Measurements from ENCODE around the gene PLEKHA7. TPM values are rescaled to one million over a fixed set of nuclear protein-coding genes. Genes with fewer than 3 reads are reported as not detected.

The PLEKHA7 gene
- total RNA-seq, 1 experiment from 2014 or later = 7.2 TPM

DNA sequence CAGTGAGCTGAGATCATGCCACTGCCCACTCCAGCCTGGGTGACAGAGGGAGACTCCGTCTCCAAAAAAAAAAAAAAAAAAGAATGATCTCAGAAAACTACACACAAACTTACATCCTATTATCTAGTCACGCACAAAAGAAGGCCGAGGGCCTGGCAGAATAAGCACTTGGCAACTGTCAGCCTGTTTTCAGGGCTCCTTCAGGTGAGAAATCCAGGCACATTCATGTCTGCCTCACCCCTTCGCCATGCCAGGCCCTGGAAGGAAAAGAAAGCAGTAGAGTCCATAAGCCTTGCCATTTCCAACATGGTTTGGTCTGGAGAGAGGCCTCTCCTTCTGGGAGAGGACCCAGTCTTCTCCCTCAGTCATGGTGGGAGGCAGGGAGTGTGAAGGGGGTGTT lies 244.8 kb downstream of the PLEKHA7 start:
- Histone ChIP-seq H4K20me1 (ENCODE audit: insufficient read depth) (no peaks in the 10 kb centered on the region), H3K9me2 (ENCODE audit: insufficient read depth) (no peaks in the 10 kb centered on the region), H3K4me2 (ENCODE audit: low read length) (no peak overlapping the region), H3K9ac (ENCODE audit: low read length) (no peak overlapping the region), H3K27me3 (ENCODE audit: insufficient read depth, low read length) (peaks cover 4% of the 10 kb centered on the region; the same call in 1 of the 2 replicates), H3K4me1 (ENCODE audit: control insufficient read depth in 1 of 2, insufficient read depth in 2 of 2, low read length in 2 of 2) (no peaks in the 10 kb centered on the region), H2AFZ (ENCODE audit: low read depth, low read length, poor library complexity, severe bottlenecking) (no peak overlapping the region), H3K4me3 (replicated peaks in 1 of 2; ENCODE audit: low read depth in 1 of 2, low read length in 2 of 2) (no peak overlapping the region), H3K79me2 (ENCODE audit: insufficient read depth, low read length) (no peaks in the 10 kb centered on the region), H3K9me3 (ENCODE audit: control insufficient read depth in 1 of 2, insufficient read depth in 1 of 2, low read depth in 1 of 2, low read length in 2 of 2) (no peaks in the 10 kb centered on the region), H3K36me3 (ENCODE audit: control insufficient read depth in 1 of 2, insufficient read depth in 2 of 2, low read length in 2 of 2) (no peaks in the 10 kb centered on the region), H3K27ac (ENCODE audit: low read depth, low read length) (no peak overlapping the region)
- DNase-seq (ENCODE audit: low read depth, low spot score) (no peak), ATAC-seq (no peak)
- ChIA-PET POLR2A (no interaction called here), CTCF (no interaction called here), RAD21 (ENCODE audit: low non-redundant PET in 1 of 2, low total read pairs in 2 of 2, uncharacterized antibody in 2 of 2, unreplicated experiment in 2 of 2) (no interaction called here)
- no TSS peak for BruUV-seq (replicated peaks)
- intact Hi-C loops (cut with micrococcal nuclease) = no loop called here
- TF ChIP-seq, protein P1, sequence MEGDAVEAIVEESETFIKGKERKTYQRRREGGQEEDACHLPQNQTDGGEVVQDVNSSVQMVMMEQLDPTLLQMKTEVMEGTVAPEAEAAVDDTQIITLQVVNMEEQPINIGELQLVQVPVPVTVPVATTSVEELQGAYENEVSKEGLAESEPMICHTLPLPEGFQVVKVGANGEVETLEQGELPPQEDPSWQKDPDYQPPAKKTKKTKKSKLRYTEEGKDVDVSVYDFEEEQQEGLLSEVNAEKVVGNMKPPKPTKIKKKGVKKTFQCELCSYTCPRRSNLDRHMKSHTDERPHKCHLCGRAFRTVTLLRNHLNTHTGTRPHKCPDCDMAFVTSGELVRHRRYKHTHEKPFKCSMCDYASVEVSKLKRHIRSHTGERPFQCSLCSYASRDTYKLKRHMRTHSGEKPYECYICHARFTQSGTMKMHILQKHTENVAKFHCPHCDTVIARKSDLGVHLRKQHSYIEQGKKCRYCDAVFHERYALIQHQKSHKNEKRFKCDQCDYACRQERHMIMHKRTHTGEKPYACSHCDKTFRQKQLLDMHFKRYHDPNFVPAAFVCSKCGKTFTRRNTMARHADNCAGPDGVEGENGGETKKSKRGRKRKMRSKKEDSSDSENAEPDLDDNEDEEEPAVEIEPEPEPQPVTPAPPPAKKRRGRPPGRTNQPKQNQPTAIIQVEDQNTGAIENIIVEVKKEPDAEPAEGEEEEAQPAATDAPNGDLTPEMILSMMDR (IDR thresholded peaks at IDR 0.05 in 2 of 3, conservative IDR thresholded peaks at IDR 0.05 in 1 of 3; ENCODE audit: borderline replicate concordance in 1 of 3, insufficient read depth in 1 of 3, low read depth in 2 of 3, low read length in 2 of 3) = no peak
- TF ChIP-seq, protein P2, sequence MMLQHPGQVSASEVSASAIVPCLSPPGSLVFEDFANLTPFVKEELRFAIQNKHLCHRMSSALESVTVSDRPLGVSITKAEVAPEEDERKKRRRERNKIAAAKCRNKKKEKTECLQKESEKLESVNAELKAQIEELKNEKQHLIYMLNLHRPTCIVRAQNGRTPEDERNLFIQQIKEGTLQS (IDR thresholded peaks at IDR 0.05) = no peak
- TF ChIP-seq YY1 (IDR thresholded peaks at IDR 0.05; ENCODE audit: extremely low read depth, insufficient replicate concordance, low read depth, low read length) (no peak), FOSL1 (IDR thresholded peaks at IDR 0.05; ENCODE audit: low read depth) (no peak), EZH2 (IDR thresholded peaks at IDR 0.05) (no peak), TCF7L2 (IDR thresholded peaks at IDR 0.05; ENCODE audit: borderline replicate concordance, extremely low read depth, insufficient read depth, insufficient read length) (no peak), SIN3A (IDR thresholded peaks at IDR 0.05; ENCODE audit: low read depth) (no peak), EZH2phosphoT487 (IDR thresholded peaks at IDR 0.05; ENCODE audit: borderline replicate concordance) (no peak), JUND (IDR thresholded peaks at IDR 0.05) (no peak), CEBPB (IDR thresholded peaks at IDR 0.05; ENCODE audit: low read depth) (no peak), ELF1 (IDR thresholded peaks at IDR 0.05; ENCODE audit: borderline replicate concordance, low read depth) (no peak), POLR2AphosphoS5 (IDR thresholded peaks at IDR 0.05; ENCODE audit: low read depth, low read length) (no peak), EGR1 (IDR thresholded peaks at IDR 0.05; ENCODE audit: low read depth) (no peak), ZFX (IDR thresholded peaks at IDR 0.05) (no peak), RAD21 (IDR thresholded peaks at IDR 0.05; ENCODE audit: low read depth) (no peak), SRF (IDR thresholded peaks at IDR 0.05; ENCODE audit: low read depth) (no peak)
- TF ChIP-seq, protein P3, sequence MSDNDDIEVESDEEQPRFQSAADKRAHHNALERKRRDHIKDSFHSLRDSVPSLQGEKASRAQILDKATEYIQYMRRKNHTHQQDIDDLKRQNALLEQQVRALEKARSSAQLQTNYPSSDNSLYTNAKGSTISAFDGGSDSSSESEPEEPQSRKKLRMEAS (IDR thresholded peaks at IDR 0.05) = no peak
- TF ChIP-seq, protein P4, sequence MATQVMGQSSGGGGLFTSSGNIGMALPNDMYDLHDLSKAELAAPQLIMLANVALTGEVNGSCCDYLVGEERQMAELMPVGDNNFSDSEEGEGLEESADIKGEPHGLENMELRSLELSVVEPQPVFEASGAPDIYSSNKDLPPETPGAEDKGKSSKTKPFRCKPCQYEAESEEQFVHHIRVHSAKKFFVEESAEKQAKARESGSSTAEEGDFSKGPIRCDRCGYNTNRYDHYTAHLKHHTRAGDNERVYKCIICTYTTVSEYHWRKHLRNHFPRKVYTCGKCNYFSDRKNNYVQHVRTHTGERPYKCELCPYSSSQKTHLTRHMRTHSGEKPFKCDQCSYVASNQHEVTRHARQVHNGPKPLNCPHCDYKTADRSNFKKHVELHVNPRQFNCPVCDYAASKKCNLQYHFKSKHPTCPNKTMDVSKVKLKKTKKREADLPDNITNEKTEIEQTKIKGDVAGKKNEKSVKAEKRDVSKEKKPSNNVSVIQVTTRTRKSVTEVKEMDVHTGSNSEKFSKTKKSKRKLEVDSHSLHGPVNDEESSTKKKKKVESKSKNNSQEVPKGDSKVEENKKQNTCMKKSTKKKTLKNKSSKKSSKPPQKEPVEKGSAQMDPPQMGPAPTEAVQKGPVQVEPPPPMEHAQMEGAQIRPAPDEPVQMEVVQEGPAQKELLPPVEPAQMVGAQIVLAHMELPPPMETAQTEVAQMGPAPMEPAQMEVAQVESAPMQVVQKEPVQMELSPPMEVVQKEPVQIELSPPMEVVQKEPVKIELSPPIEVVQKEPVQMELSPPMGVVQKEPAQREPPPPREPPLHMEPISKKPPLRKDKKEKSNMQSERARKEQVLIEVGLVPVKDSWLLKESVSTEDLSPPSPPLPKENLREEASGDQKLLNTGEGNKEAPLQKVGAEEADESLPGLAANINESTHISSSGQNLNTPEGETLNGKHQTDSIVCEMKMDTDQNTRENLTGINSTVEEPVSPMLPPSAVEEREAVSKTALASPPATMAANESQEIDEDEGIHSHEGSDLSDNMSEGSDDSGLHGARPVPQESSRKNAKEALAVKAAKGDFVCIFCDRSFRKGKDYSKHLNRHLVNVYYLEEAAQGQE (IDR thresholded peaks at IDR 0.05; ENCODE audit: low read depth) = no peak
